GM12891 (cell line): Measurements from ENCODE around the gene PDGFD.
"Not testable (repeated sequence)": the region's sequence is repeated elsewhere in the genome, so short reads cannot be mapped to it uniquely, and the experiment has no call there.

Experiments
- DNase-seq: peaks from one replicate; pipeline ENCODE4 v3.0.0; 2011; ENCODE audit warnings: low spot score; ENCODE audit not compliant: insufficient read length
- FAIRE-seq: peaks from 2 replicates; lab custom pipeline; 2011; peaks lifted over from hg19 to GRCh38; lab: Jason Lieb, UNC
- PAX5 ChIP-seq: IDR thresholded peaks from 2 replicates; pipeline ENCODE4 v1.6.1; 2011; ENCODE audit warnings: low read length, moderate library complexity, mild to moderate bottlenecking; ENCODE audit not compliant: insufficient read depth, severe bottlenecking
- POLR2A ChIP-seq: IDR thresholded peaks from 2 replicates; pipeline ENCODE4 v1.6.1; 2011; ENCODE audit warnings: low read depth, low read length, control low read depth
- POLR2AphosphoS5 ChIP-seq: IDR thresholded peaks from 2 replicates; pipeline ENCODE4 v1.6.1; 2011; ENCODE audit warnings: low read depth, low read length, control low read depth
- POU2F2 ChIP-seq: IDR thresholded peaks from 2 replicates; pipeline ENCODE4 v1.6.1; 2011; ENCODE audit warnings: low read depth, mild to moderate bottlenecking, control low read depth, low read length, moderate library complexity
- SPI1 ChIP-seq: IDR thresholded peaks from 2 replicates; pipeline ENCODE4 v1.6.1; 2011; ENCODE audit warnings: low read depth, low read length, control low read depth
- TAF1 ChIP-seq: IDR thresholded peaks from 2 replicates; pipeline ENCODE4 v1.6.1; 2011; ENCODE audit warnings: low read depth, low read length, control low read depth

The PDGFD gene

GRCh38 chr11:104049116-104049515, 114.8 kb downstream of the PDGFD start:
- DNase-seq (no peak), FAIRE-seq (no peak)
- TF ChIP-seq POLR2A (no peak), POU2F2 (no peak), PAX5 (no peak), SPI1 (no peak), POLR2AphosphoS5 (no peak), TAF1 (no peak)

GRCh38 chr11:104046858-104047257, 117.1 kb downstream of the PDGFD start:
- FAIRE-seq, DNase-seq: not testable (repeated sequence)

- no peak for TF ChIP-seq TAF1
- no peak for TF ChIP-seq PAX5
- no peak for TF ChIP-seq SPI1
- no peak for TF ChIP-seq POU2F2
- TF ChIP-seq POLR2A: no peak
- TF ChIP-seq POLR2AphosphoS5: no peak
- no peak for FAIRE-seq
- DNase-seq: no peak
Measured at GRCh38 chr11:104046331-104046730, 117.6 kb downstream of the PDGFD start.

- DNase-seq: no peak
- TF ChIP-seq POLR2AphosphoS5: no peak
- no peak for TF ChIP-seq POU2F2
- no peak for TF ChIP-seq TAF1
- no peak for TF ChIP-seq SPI1
- TF ChIP-seq POLR2A: no peak
- TF ChIP-seq PAX5: no peak
- FAIRE-seq: no peak
Measured at GRCh38 chr11:104043678-104044239, 120.2 kb downstream of the PDGFD start.

- TF ChIP-seq POLR2AphosphoS5: no peak
- TF ChIP-seq SPI1: no peak
- no peak for TF ChIP-seq POLR2A
- TF ChIP-seq PAX5: no peak
- TF ChIP-seq POU2F2: no peak
- FAIRE-seq (no peak), DNase-seq (no peak)
Measured at GRCh38 chr11:104043142-104043541, 120.8 kb downstream of the PDGFD start.

GRCh38 chr11:104041792-104042191, 122.2 kb downstream of the PDGFD start:
- DNase-seq (no peak), FAIRE-seq (no peak)
- TF ChIP-seq POLR2A (no peak), PAX5 (no peak), POU2F2 (no peak), SPI1 (no peak), TAF1 (no peak), POLR2AphosphoS5 (no peak)

- TF ChIP-seq PAX5 (no peak), POU2F2 (no peak), SPI1 (no peak), POLR2AphosphoS5 (no peak), POLR2A (no peak), TAF1 (no peak)
- no peak for FAIRE-seq
- DNase-seq: no peak
Measured at GRCh38 chr11:104036995-104037394, 127.0 kb downstream of the PDGFD start.

- TF ChIP-seq PAX5: no peak
- TF ChIP-seq POLR2A: no peak
- no peak for TF ChIP-seq POLR2AphosphoS5
- TF ChIP-seq TAF1: no peak
- TF ChIP-seq POU2F2: no peak
- TF ChIP-seq SPI1: no peak
- DNase-seq: no peak
- FAIRE-seq: no peak
Measured at GRCh38 chr11:104036588-104036987, 127.4 kb downstream of the PDGFD start, which contains the start of gene DDI1. Gene DDI1 (plus strand): TSS chr11:104036640. CDS start chr11:104036823, 183 bp downstream.

- no peak for DNase-seq
- no peak for FAIRE-seq
- TF ChIP-seq POU2F2 (no peak), PAX5 (no peak), TAF1 (no peak), POLR2AphosphoS5 (no peak), POLR2A (no peak), SPI1 (no peak)
Measured at GRCh38 chr11:104033561-104033960, 130.4 kb downstream of the PDGFD start.

GRCh38 chr11:104033134-104033533, 130.8 kb downstream of the PDGFD start:
- DNase-seq (no peak), FAIRE-seq (no peak)
- TF ChIP-seq SPI1 (no peak), PAX5 (no peak), POLR2AphosphoS5 (no peak), POLR2A (no peak), POU2F2 (no peak), TAF1 (no peak)
